ENCODE results near the gene DPH2.

DNA sequence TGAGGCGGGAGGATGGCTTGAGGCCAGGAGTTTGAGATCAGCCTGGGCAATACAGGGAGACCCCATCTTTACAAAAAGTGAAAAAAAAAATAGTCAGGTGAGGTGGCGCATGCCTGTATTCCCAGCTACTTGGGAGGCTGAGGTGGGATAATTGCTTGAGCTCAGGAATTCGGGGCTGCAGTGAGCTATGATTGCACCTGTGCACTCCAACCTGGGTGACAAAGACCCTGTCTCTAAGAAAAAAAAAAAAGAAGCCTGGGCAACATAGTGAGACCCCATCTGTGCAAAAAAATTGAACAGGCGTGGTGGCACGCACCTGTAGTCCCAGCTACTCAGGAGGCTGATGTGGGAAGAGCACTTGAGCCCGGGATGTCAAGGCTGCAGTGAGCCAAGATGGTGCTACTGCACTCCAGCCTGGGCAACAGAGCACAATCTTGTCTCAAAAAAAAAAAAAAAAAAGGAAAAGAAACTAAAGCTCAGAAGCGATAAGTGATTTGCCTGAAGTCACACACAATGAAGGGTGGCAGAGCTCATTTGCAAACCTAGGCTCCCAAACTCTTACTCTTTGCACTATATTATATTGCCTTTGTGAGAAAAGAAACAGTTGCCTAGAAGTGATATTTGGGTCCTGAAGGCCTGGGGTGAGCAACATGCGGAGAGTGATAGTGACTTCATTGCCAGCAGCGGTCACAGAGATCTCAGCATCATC, 23.6 kb downstream of the DPH2 start:
- TF ChIP-seq, protein P1, sequence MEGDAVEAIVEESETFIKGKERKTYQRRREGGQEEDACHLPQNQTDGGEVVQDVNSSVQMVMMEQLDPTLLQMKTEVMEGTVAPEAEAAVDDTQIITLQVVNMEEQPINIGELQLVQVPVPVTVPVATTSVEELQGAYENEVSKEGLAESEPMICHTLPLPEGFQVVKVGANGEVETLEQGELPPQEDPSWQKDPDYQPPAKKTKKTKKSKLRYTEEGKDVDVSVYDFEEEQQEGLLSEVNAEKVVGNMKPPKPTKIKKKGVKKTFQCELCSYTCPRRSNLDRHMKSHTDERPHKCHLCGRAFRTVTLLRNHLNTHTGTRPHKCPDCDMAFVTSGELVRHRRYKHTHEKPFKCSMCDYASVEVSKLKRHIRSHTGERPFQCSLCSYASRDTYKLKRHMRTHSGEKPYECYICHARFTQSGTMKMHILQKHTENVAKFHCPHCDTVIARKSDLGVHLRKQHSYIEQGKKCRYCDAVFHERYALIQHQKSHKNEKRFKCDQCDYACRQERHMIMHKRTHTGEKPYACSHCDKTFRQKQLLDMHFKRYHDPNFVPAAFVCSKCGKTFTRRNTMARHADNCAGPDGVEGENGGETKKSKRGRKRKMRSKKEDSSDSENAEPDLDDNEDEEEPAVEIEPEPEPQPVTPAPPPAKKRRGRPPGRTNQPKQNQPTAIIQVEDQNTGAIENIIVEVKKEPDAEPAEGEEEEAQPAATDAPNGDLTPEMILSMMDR (IDR thresholded peaks at IDR 0.05; ENCODE audit: borderline replicate concordance, extremely low read depth, low read length, poor library complexity, severe bottlenecking): no peak
- TF ChIP-seq EZH2 (IDR thresholded peaks at IDR 0.05; ENCODE audit: borderline replicate concordance, low read depth, low read length, severe bottlenecking): no peak

Data from DND-41 (cell line).